KOPT-K1 (cell line): ENCODE results near the gene TMEM108.

Experiments
- H3K27ac ChIP-seq: fragments of 200-600 bp; sonication (generic); 2 replicates; pipeline ENCODE4 v1.5.1; 2016; ENCODE audit warnings: antibody characterized with exemption, mild to moderate bottlenecking, low read depth, low read length; ENCODE audit not compliant: poor library complexity, severe bottlenecking
- H3K36me3 ChIP-seq: fragments of 200-600 bp; sonication (generic); 2 replicates; pipeline ENCODE4 v1.5.1; 2017; ENCODE audit warnings: antibody characterized with exemption, mild to moderate bottlenecking, low read length, moderate library complexity; ENCODE audit not compliant: insufficient read depth
- H3K9me3 ChIP-seq: fragments of 200-600 bp; sonication (generic); 2 replicates; pipeline ENCODE4 v1.5.1; 2017; ENCODE audit warnings: antibody characterized with exemption, low read length, mild to moderate bottlenecking; ENCODE audit not compliant: insufficient read depth, poor library complexity, severe bottlenecking

The TMEM108 gene

DNA sequence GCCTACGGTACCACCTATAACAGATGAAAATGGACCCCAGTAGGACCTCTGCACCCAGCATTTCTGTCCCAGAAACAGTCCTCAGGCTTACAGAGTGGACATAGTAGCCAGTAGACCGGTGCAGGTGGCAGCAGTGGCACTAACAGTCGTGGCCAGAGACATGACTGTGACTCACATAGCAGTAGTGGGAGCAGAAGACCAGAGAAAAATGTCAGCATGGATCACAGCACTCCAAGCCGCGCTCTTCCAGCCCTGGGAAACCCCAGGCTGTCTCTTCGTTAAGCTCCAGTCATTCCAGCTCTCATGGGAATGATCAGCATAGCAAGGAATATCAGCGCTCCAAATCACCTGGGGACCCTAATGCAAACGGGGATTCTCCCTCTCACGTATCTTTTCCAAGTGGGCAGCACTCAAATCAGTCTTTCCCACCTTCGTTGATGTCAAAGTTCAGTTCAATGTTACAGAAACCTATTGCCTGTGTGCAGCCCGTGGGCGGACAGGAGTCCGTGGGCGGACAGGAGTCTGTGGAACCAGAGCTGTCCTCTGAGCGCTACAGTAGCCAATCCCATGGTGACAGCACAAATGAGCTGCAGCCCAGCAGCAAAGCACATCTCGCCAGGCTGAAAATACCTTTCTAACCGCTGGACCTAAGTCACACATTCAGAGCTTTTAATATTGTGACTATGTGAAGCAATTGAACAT is 372.2 kb downstream of the TMEM108 start:
- H3K36me3 ChIP-seq = no peaks in the 10 kb centered on the region
- H3K27ac ChIP-seq = no peak overlapping the region
- H3K9me3 ChIP-seq = no peaks in the 10 kb centered on the region

GRCh38 chr3:133412183-133413132 is 374.3 kb downstream of the TMEM108 start:
- H3K36me3 ChIP-seq = no peaks in the 10 kb centered on the region

GRCh38 chr3:133413161-133414020 is 375.2 kb downstream of the TMEM108 start:
- H3K9me3 ChIP-seq = no peaks in the 10 kb centered on the region
- H3K36me3 ChIP-seq = no peaks in the 10 kb centered on the region
- no peak overlapping the region for H3K27ac ChIP-seq

More at GRCh38 chr3:133412183-133413132, 374.3 kb downstream of the TMEM108 start:
- Histone ChIP-seq H3K9me3 (no peaks in the 10 kb centered on the region), H3K27ac (no peak overlapping the region)

- Histone ChIP-seq H3K36me3 (no peaks in the 10 kb centered on the region), H3K9me3 (no peaks in the 10 kb centered on the region), H3K27ac (no peak overlapping the region)
Observed at GRCh38 chr3:133414021-133414392, 375.8 kb downstream of the TMEM108 start.

- H3K36me3 ChIP-seq = no peaks in the 10 kb centered on the region
- H3K9me3 ChIP-seq = no peaks in the 10 kb centered on the region
- H3K27ac ChIP-seq = no peak overlapping the region
Observed at GRCh38 chr3:133418361-133418760, 380.2 kb downstream of the TMEM108 start.

DNA sequence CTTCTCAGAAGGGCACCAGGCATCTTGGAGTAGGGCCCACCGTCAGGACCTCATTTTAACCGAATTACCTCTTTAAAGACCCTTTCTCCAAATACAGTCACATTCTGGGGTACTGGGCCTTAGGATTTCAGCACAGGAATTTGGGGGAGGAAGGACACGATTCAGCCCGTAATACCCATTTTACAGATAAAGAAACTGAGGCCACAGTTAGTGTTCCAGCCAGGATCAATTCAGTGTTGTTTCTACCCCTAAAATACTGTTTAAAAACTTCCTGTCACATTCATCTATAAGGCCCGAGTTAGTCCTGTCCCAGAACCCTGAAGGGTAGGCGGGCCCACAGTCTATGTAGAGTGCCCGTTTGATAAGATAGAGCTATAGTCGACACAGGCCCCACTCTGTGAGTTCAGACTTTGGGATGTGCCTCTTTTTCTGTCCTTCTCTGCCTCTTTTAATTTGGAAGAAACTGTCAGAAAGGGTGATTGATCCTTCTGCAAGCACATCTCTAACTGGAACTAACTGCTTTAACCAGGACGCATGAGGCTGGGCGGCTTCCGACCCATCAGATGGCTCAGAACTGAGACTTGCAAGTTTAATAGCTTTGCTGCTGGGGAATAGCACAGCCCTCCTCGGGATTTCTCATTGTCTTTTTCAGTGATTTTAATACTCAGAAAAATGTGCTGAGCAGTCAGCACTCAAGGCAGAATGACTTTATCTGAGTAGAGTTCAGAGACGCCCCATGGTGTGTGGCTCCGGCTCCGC is 381.1 kb downstream of the TMEM108 start:
- H3K36me3 ChIP-seq = no peaks in the 10 kb centered on the region
- H3K9me3 ChIP-seq = no peaks in the 10 kb centered on the region

DNA sequence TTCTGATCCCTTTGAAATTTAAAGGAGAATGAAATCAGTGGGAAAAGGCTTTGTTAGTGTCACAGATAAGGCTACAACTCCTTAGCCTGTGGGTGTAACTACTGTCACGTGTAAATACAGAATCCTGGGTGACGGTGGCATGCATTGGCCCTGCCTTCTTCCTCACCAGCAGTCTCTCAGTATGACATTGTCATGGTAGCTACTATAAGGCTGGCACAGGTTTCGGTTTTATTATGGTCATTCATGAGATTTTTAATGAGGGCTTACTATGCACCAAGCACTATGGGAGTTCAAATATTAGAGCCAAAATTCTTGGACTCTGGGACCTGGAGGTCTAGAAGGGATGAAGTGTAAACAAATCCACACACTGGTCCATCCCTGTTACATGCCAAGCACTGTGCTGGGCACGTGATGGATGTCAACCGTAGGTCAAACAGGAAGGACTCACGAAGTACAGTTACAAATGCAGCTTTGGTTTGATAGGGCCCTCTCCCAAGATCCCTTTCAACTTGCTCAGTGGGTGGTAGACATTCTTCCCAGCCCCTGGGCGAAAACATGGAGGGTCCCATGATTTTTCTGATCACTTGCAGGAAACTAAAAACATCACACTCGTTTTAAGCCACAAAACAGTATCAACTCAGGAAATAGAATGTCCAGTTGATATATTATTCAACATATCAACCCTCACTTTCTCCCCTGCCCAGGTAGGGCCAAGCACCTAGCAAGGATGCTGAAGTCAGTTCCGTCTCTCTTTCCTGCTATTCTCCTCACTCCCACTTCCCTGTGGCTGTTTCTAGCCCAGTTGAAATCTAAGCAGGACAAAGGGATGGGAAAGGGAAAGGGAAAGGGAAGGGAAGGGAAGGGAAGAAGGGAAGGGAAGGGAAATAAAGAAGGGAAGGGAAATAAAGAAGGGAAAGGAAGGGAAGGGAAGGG is 387.0 kb downstream of the TMEM108 start:
- no peak overlapping the region for H3K27ac ChIP-seq
- H3K36me3 ChIP-seq = no peaks in the 10 kb centered on the region
- H3K9me3 ChIP-seq = no peaks in the 10 kb centered on the region

More for the DNA sequence above, 381.1 kb downstream of the TMEM108 start:
- no peak overlapping the region for H3K27ac ChIP-seq

DNA sequence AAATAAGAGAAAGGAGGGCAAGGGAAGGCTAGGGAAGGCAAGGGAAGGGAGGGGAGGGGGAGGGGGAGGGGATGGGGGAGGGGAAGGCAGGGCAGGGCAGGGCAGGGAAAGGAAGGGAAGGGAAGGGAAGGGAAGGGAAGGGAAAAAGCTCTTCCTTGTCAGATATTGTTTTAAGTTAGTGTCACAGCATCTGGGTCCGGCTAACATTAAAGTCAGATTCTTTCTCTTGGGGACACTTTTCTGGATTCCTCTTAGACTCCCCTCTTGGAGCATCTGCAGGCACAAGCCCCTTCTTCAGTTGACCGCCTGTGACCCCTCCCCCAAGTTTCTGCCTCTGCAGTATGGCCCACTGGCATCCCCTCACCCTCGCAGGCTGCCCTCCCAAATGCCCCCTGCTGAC is 387.7 kb downstream of the TMEM108 start:
- Histone ChIP-seq H3K9me3 (no peaks in the 10 kb centered on the region), H3K36me3 (no peaks in the 10 kb centered on the region), H3K27ac (no peak overlapping the region)

- no peaks in the 10 kb centered on the region for H3K36me3 ChIP-seq
- H3K9me3 ChIP-seq = no peaks in the 10 kb centered on the region
- H3K27ac ChIP-seq = no peak overlapping the region
Observed at GRCh38 chr3:133426721-133427120, 388.5 kb downstream of the TMEM108 start.

GRCh38 chr3:133428552-133428951 is 390.4 kb downstream of the TMEM108 start:
- no peaks in the 10 kb centered on the region for H3K36me3 ChIP-seq
- H3K27ac ChIP-seq = no peak overlapping the region
- H3K9me3 ChIP-seq = no peaks in the 10 kb centered on the region

DNA sequence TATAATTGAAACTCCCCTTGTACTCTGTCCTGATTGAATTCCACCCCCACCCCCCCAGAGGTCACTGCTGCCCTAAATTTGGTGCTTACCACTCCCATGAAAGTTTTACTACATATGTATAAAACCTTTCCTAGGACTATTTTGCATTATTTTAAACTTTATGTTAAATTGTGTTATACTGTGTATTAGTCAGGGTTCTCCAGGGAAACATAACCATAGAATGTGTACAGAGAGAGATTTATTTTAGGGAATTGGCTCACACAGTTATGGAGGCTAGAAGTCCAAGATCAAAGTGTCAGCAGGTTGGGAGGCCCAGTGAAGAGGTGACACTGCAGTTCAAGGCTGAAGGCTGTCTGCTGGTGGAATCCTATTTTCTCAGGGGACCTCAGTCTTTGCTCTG is 390.9 kb downstream of the TMEM108 start:
- no peak overlapping the region for H3K27ac ChIP-seq
- no peaks in the 10 kb centered on the region for H3K36me3 ChIP-seq
- no peaks in the 10 kb centered on the region for H3K9me3 ChIP-seq

DNA sequence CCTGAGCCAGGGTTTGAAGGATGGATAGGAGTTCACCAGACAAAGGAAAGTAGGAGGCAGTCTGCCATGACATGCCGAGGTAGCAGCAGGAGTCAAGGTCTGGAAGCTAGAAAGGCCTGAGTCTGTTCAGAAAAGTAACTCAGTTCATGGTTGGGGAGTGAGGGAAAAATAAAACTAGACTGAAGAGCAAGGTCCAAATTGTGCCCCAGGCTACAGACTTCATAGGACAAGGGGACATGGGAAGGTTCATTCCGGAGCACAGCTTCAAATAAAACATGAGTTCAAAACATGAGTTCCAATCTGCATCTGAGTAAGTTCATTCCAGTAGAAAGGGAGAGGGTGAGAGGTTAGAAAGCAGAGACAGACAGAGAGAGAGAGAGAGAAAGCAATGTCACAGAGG is 401.4 kb downstream of the TMEM108 start:
- no peak overlapping the region for H3K27ac ChIP-seq

DNA sequence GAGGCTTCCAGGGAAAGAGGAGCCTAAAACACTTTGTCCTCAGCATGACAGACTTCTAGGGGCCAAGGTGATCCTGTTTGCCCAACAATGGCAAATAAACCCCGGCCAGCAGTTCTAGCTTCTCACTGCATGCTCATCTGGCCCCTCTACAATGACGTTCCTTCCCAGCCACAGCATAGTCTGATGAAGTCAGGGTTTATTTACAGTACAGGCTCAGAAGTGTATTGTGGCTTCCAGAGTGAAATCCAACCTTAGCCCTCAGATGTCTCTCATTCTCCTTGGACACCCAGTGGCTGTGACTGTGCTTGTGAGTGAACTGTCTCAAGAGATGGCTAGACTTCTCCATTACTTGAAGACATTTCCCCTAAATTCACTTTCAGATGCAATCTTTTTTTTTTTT is 402.5 kb downstream of the TMEM108 start:
- Histone ChIP-seq H3K9me3 (peaks cover 11% of the 10 kb centered on the region), H3K36me3 (no peaks in the 10 kb centered on the region), H3K27ac (no peak overlapping the region)

More for the DNA sequence above, 401.4 kb downstream of the TMEM108 start:
- Histone ChIP-seq H3K9me3 (peaks cover 11% of the 10 kb centered on the region), H3K36me3 (no peaks in the 10 kb centered on the region)
